ENCODE data around the gene WDFY1. TPM values are rescaled to one million over a fixed set of nuclear protein-coding genes. Genes with fewer than 3 reads are reported as not detected.

WDFY1 gene
- total RNA-seq, 1 experiment from 2014 or later, result 77.7 TPM

Other genes starting within 250 kb of the WDFY1 start
- 14.1 and 16.3 TPM in 2 replicates for gene AP1S3, start 107.8 kb downstream of the WDFY1 start, total RNA-seq (2014; rRNA removed; shearing (Covaris generic))
- gene MRPL44, start 12.1 kb upstream of the WDFY1 start, total RNA-seq (2014; rRNA removed; shearing (Covaris generic)), result 23.1 and 24.4 TPM in 2 replicates
- 1.9 and 5.6 TPM in 2 replicates for gene SERPINE2, start 94.0 kb upstream of the WDFY1 start, total RNA-seq (2014; rRNA removed; shearing (Covaris generic))

All from HT-29 (cell line).